GM21619 (cell line): ENCODE results near the gene PACS2.

ENCODE experiments used
- ATAC-seq: cut with Tn5 transposase; IDR thresholded peaks from one replicate; pipeline ENCODE4 v1.9.1; 2021; ENCODE audit not compliant: unreplicated experiment

Gene PACS2

DNA sequence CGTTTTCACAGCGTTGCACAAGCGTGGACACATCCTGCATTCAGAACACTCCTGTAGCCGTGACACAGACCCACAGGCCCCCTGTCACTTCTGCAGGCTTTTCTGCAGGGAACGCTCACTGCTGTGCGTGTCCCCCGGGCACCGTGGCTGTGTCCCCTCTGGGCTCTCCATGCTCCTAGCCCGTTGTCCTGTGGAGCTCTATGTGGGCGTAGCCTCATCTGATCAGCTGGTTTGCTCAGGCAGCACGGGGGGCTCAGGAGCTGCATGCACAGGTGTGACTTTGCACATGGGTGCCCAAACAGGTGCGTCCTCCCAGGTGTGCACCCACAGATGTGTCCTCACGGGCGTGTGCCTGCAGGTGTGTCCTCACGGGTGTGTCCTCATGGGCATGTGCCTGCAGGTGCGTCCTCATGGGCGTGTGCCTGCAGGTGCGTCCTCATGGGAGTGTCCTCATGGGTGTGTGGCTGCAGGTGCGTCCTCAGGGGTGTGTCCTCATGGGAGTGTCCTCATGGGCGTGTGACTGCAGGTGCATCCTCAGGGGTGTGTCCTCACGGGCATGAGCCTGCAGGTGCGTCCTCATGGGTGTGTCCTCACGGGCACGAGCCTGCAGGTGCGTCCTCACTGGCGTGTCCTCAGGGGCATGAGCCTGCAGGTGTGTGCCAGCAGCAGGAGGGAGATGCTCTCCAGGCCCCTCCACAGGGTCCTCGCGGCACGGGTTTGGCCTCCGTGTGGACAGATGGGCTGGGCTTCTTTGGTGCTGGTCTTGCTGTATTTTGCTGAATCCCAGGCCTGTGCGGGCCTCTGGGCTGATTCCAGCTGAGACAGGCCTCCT is 122.6 kb downstream of the PACS2 start:
- ATAC-seq = no peak

DNA sequence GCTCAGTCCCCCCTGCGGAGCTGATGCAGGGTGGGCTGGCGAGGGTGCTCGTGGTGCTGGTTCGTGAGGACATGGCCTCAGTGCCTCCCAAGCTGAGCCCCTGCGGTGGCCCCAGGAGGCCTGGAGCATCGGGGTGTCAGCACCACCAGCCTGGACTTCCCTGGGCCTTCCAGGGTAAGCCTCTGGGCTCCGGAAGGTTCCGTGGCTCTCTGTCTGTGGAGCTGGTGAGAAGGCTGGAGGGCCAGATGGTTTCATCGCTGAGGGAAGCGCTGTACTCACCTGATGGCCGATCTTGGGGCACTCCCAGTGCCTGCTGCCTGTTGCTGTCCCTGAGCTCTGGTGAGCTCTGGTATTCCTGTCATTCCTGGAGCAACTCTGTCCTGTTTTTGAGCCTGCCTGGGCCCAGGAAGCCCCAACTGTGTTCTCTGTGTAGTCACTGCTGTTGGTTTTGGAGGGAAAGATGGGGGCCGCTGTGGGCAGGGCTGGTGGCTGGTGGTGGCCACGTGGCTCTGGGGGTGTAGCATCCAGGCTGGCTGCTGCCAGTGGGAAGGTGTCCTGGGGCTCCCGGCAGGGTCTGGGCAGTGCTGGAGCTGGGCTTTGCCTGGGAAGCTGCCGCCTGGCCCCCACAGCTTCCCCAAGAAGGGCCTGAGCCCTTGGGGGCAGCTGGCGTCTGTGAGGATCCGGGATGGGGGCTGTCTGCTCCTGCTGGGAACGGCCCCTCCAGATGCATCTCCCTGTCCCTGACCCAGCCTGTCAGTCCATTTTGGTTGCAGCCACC is 123.4 kb downstream of the PACS2 start:
- no peak for ATAC-seq

DNA sequence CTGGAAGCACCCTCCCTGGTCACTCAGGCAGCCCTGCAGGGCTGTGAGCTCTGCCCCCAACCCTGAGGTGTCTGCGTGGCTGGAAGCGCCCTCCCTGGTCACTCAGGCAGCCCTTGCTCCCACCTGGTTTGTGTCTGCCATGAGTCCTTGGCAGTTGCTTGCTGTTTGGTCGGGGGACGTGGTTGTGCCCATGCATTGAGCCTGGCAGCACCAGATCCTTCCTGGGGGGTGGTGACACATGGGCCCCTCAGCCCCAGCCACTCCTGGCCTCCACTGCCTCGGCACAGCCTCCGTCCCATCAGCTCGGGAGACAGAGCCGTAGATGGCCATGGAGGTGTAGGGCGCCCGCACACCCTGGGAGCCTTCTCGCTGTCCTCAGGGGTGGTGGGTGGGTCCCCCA is 124.6 kb downstream of the PACS2 start:
- ATAC-seq = no peak

DNA sequence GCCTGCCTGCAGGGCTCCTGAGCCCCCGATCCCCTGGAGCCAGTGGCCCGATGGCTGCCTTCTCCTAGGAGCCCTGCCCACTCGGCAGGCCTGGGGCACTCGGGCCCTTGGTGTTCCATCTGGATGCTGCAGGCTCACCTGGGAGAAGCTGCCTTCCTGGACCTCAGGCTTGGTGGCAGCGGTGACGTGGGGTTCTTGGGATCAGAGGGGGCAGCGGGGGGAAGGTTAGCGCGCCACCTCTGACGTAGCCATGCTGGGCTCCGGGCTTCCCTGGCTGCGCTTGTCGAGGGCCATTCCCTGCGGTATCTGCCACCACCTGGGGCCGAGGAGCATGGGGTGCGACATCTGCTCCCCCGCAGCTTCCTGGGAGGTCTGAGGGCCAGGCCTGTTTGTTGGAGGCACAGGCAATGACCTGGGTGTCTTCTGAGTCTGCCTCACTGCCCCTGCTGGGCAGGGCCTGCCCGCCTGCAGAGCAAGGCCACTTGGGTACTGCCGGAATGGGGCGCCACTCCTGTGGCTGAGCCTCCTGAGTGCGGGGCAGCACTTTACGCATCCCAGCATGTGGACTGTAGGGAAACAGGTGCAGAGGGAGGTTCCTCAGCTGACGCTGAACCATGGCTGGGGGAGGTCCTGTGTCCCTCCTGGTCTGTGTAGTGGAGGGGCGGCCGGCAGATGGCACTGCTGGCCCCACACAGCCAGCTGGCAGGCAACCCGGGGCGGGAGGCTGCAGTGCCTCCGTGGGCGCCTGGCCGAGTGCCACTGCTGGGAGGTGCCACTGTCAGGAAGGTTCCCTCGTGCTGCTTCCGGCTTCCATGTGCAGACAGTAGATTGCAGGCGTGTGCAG is 125.4 kb downstream of the PACS2 start:
- ATAC-seq = no peak

DNA sequence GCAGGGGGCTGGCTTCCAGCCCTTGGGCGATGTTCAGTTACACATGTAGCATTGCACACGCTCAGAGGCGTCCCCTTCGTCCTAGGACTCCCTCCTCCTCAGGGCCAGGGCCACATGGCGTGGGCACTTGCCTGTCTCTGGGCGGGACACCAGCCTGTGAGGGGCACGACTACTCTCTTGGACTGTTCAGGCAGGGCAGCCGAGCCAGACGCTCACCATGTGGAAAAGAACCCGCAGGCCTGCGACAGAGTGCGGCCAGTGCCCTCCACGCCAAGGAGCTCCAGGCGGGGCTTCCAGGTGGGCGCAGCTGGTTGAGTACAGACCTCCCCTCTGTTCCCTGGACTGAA is 126.0 kb downstream of the PACS2 start:
- no peak for ATAC-seq

DNA sequence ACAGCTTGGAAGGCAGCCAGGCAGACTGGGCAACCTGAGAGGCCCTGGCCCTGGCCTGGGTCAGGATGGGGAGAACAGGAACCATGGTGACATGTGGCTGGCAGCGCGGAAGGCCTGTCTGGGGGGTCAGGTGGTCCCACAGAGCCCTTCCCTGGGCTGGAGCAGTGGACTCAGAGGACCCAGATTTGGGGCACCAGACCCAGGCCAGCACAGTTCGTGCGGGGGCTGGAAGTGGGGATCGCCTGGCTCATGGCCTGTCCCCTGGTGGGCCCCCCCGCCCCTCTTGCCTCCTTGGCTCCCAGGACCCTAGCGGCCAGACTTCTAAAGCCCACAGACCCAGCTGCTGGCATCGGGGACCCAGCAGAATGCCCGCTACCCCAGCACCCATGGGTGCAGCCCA is 126.4 kb downstream of the PACS2 start:
- no peak for ATAC-seq

DNA sequence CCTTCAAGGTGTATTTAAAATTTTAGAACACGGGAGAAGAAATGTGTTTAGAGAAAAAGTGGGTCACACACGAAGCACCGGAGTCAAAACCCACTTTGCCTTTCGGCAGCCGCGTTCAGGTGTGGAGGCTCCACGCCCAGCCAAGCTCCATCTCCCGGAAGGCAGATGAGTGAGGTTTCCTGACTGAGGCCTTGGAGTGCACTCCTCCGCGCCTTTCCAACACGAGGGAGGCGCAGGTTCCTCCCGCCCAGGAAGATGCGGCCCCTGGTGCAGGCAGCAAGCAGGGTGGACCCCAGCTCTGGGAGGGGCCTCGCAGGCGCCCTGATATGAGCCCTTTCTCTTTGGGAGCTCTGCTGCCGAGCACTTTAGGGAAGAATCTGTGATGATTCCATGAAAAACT is 127.6 kb downstream of the PACS2 start:
- ATAC-seq = no peak

DNA sequence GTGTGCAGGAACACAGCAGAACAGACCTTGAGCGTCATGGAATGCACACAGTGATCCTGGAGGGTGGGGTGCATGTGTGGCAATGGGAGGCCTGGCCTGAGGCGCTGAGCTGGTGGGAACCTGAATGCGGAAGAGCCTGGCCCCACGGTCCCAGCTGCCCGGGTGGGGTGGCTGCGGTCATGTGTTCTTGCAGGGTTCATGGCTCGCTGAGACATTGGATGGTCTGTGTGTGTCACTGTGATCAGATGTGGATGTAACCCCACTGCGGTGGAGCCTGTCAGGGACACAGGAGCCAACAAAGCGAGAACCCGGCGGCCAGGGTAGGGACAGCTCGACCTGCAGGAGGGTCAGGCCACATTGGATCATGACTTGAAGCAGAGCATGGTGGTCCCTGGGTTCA is 128.3 kb downstream of the PACS2 start:
- ATAC-seq = no peak

DNA sequence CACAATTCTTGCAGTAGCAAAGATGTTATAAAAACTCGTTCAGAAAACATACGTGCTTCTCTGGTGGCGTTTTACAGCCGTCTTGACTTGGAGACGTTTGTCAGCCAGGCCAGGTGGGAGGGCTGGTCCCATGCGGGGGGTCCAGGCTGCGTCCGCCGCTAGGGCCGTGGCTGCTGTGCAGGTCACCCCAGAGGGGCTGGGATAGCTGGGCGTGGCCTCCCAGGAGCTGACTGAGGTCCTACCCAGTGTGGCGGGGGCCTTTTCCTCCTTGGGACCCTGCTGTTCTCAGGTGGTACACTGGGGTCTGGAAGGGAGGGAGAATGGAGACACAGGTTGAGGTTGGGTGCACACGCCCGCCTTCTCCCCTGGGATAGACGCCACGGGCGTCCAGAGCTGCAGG is 130.3 kb downstream of the PACS2 start:
- ATAC-seq = no peak

DNA sequence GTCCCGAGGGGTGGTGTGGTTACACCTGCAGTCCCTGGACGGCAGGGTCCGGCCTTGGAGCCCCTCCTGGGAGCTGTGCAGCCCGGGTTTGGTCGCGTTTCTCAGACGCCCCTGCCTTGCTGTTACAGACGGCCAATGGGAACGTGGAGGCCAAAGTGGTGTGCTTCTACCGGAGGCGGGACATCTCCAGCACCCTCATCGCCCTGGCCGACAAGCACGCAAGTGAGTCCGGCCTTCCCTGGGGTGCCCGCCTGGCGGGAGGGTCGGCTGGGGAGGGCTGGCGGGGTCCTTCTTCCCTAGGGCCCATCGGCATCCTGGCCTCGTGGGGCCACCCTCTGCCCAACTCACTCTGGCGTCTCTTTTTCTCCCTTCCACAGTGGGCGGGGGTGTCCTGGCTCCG is 130.7 kb downstream of the PACS2 start:
- ATAC-seq = no peak

DNA sequence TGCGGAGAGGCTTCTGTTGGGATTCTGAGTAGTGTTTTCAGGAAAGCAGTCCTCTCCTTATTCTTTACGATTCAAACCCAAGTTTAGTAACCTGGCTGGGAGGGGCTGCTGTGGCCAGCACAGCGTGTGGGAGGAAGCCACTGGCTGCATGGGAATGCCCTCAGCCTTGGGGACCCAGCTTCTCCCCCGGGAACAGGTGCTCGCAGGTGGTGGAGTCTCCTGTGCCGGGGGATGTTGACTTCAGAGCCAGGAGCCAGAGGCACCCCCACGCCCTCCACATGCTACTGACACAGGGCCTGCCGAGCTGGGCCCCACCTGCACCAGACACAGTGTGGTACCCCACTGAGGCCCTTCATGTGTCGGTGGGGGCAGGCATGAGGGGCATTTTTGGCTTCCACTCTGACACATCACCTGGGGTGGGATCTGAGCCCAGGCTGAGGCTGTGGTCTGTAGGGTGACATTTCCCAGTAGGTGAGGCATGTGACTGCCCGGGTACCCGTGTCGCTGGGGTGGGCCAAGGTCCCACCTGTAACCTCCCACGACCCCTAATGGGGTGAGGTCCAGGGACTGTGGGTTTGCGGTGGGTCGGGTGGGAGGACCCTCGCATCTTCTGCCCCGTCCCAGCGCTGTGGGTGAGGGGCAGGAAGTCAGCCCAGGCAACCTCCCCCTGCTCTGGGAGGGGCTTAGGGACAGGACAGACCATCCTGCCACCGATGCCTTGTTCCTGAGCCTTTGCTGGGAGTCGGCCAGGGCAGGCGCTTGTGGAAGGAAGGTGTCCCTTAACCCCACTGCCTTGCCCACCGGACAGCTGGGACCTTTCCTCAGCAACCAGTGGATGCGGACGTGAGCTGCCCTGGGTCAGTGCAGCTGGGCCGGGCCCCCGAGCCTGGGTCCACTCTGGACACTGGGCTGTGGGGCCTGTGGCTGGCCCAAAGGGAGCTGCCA is 131.6 kb downstream of the PACS2 start:
- no peak for ATAC-seq

DNA sequence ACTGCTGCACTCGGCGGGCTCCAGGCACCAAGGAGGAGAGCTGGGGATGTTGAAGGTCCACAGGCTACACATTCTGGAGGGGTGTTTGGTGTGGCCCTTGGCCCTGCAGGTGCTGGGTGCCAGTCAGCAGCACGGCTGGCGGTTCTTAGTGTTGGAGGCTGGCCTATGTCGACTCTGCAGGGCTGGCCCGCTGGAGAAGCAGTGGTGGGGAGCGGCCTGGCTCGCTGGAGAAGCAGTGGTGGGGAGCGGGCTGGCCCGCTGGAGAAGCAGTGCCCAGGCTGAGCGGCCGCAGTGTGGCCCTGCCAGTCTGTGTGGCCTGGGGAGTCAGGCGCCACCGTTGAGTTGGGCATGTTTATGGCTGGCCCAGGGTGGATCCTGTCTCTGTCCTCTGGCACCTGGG is 132.4 kb downstream of the PACS2 start:
- no peak for ATAC-seq
